ENCODE data around the gene SLC35G6.

Gene SLC35G6

GRCh38 chr17:7502171-7502847, 21.1 kb downstream of the SLC35G6 start:
- DNase-seq (ENCODE audit: low read depth in 1 of 2, low spot score in 1 of 2), result no peak

- no peak for DNase-seq (ENCODE audit: low read depth in 1 of 2, low spot score in 1 of 2)
These were observed 21.7 kb downstream of the SLC35G6 start for GRCh38 chr17:7502987-7503386.

GRCh38 chr17:7503521-7503920, 22.3 kb downstream of the SLC35G6 start:
- DNase-seq (ENCODE audit: low read depth in 1 of 2, low spot score in 1 of 2), result no peak

GRCh38 chr17:7508145-7508544, 26.9 kb downstream of the SLC35G6 start:
- DNase-seq (ENCODE audit: low read depth in 1 of 2, low spot score in 1 of 2), result no peak

GRCh38 chr17:7508846-7509245, 27.6 kb downstream of the SLC35G6 start:
- DNase-seq (ENCODE audit: low read depth in 1 of 2, low spot score in 1 of 2), result no peak

- no peak for DNase-seq (ENCODE audit: low read depth in 1 of 2, low spot score in 1 of 2)
These were observed 28.7 kb downstream of the SLC35G6 start for GRCh38 chr17:7509937-7510336.

- no peak for DNase-seq (ENCODE audit: low read depth in 1 of 2, low spot score in 1 of 2)
These were observed 29.9 kb downstream of the SLC35G6 start for GRCh38 chr17:7511108-7511507.

- DNase-seq (ENCODE audit: low read depth in 1 of 2, low spot score in 1 of 2), result no peak
These were observed 30.9 kb downstream of the SLC35G6 start for GRCh38 chr17:7512105-7512504.

GRCh38 chr17:7512824-7513540, 31.7 kb downstream of the SLC35G6 start:
- no peak for DNase-seq (ENCODE audit: low read depth in 1 of 2, low spot score in 1 of 2)

GRCh38 chr17:7513850-7514419, 32.7 kb downstream of the SLC35G6 start:
- no peak for DNase-seq (ENCODE audit: low read depth in 1 of 2, low spot score in 1 of 2)

GRCh38 chr17:7515911-7516610, 34.8 kb downstream of the SLC35G6 start:
- no peak for DNase-seq (ENCODE audit: low read depth in 1 of 2, low spot score in 1 of 2)

GRCh38 chr17:7523033-7523432, 41.8 kb downstream of the SLC35G6 start:
- DNase-seq (ENCODE audit: low read depth in 1 of 2, low spot score in 1 of 2), result peak in 1 of 2 donors; percentile 15

GRCh38 chr17:7528842-7529241, 47.6 kb downstream of the SLC35G6 start:
- DNase-seq (ENCODE audit: low read depth in 1 of 2, low spot score in 1 of 2), result no peak

GRCh38 chr17:7530023-7530900, 49.0 kb downstream of the SLC35G6 start:
- DNase-seq (ENCODE audit: low read depth in 1 of 2, low spot score in 1 of 2), result no peak
